Activated CD8-positive, alpha-beta memory T cell treated with anti-CD3 and anti-CD28 coated beads for 1 hour (primary cell): ENCODE results near the gene AKR1C3.
"Not testable (repeated sequence)": the region's sequence is repeated elsewhere in the genome, so short reads cannot be mapped to it uniquely, and the experiment has no call there.

Experiments
- DNase-seq, 2 donors: peaks; one replicate each; pipeline ENCODE4 v3.0.0-alpha.2; 2020; ENCODE audit warnings: low read depth in 1 of 2; ENCODE audit errors: extremely low read depth in 1 of 2

Gene AKR1C3

GRCh38 chr10:5094265-5095205 lies at the start of gene AKR1C3:
Gene AKR1C3 (plus strand): TSS chr10:5094414. CDS start chr10:5094445, 31 bp downstream.
- DNase-seq: no peak

- DNase-seq: no peak
Observed at GRCh38 chr10:5045095-5045494, 49.1 kb upstream of the AKR1C3 start.

- DNase-seq: no peak
Observed at GRCh38 chr10:5046410-5046809, 47.8 kb upstream of the AKR1C3 start.

GRCh38 chr10:5047055-5047454 lies 47.2 kb upstream of the AKR1C3 start:
- DNase-seq: not testable (repeated sequence)

GRCh38 chr10:5047912-5048628 lies 46.1 kb upstream of the AKR1C3 start:
- DNase-seq: no peak

- DNase-seq: not testable (repeated sequence)
Observed at GRCh38 chr10:5052951-5053500, 41.2 kb upstream of the AKR1C3 start.

- DNase-seq: not testable (repeated sequence)
Observed at GRCh38 chr10:5054831-5055230, 39.4 kb upstream of the AKR1C3 start.

GRCh38 chr10:5059267-5059666 lies 34.9 kb upstream of the AKR1C3 start:
- not testable (repeated sequence) for DNase-seq

- not testable (repeated sequence) for DNase-seq
Observed at GRCh38 chr10:5060791-5061190, 33.4 kb upstream of the AKR1C3 start.

GRCh38 chr10:5064656-5065055 lies 29.6 kb upstream of the AKR1C3 start:
- no peak for DNase-seq

GRCh38 chr10:5068274-5068984 lies 25.8 kb upstream of the AKR1C3 start:
- DNase-seq: no peak

GRCh38 chr10:5070648-5071410 lies 23.4 kb upstream of the AKR1C3 start:
- no peak for DNase-seq

GRCh38 chr10:5071411-5072198 lies 22.6 kb upstream of the AKR1C3 start:
- DNase-seq: no peak

- no peak for DNase-seq
Observed at GRCh38 chr10:5073659-5074058, 20.6 kb upstream of the AKR1C3 start.

- no peak for DNase-seq
Observed at GRCh38 chr10:5076615-5077014, 17.6 kb upstream of the AKR1C3 start.

GRCh38 chr10:5078547-5079180 lies 15.6 kb upstream of the AKR1C3 start:
- no peak for DNase-seq

- DNase-seq: no peak
Observed at GRCh38 chr10:5079306-5079830, 14.8 kb upstream of the AKR1C3 start.

GRCh38 chr10:5079836-5080235 lies 14.4 kb upstream of the AKR1C3 start:
- no peak for DNase-seq

GRCh38 chr10:5081091-5081490 lies 13.1 kb upstream of the AKR1C3 start:
- no peak for DNase-seq
